ENCODE results near the gene HSPH1. TPM values are rescaled to one million over a fixed set of nuclear protein-coding genes. Genes with fewer than 3 reads are reported as not detected.

The HSPH1 gene
- total and polyA plus RNA-seq, 2 of the 13 experiments (the other 11 are each of a cell fraction or from before 2014, with no cell fraction given) = 13.0 to 62.9 TPM

DNA sequence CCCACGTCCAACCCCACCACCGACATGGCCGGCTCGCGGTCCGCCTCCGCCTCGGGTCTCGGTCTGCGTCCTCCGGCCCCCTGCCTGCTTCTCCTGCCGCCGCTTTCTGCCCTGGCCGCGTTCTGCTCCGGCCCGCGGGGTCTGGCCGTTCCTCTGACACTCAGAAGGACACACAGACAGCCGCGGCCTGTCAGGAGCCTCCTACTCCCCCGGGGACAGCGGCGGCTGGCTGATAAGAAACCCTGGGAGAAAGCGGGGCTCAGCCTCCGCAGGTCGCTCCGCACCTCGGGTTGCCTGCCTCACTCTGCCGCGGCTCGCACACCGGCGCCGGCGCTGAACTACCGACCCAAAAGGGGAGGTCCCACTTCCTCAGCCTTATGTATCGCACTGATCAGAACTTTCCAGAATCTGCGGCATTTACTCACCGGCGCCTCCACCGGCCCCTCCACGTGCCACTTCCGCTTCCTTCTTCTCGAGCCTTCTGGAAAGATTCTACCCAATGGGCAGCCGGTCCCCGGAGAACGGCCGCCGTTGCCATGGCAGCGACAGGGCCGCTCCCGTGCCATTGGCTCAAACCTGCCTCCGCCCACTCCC lies at the start of gene HSPH1 (continued):
- TF ChIP-seq, protein P1, sequence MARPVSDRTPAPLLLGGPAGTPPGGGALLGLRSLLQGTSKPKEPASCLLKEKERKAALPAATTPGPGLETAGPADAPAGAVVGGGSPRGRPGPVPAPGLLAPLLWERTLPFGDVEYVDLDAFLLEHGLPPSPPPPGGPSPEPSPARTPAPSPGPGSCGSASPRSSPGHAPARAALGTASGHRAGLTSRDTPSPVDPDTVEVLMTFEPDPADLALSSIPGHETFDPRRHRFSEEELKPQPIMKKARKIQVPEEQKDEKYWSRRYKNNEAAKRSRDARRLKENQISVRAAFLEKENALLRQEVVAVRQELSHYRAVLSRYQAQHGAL (CRISPR knock-in tag; IDR thresholded peaks at IDR 0.05; ENCODE audit: not compliant biosample characterization) = no peak
- no peak for TF ChIP-seq RELA (CRISPR knock-in tag; IDR thresholded peaks at IDR 0.05)
- TF ChIP-seq IRX3 (CRISPR knock-in tag; IDR thresholded peaks at IDR 0.05; ENCODE audit: borderline replicate concordance, low read depth) = no peak
- TF ChIP-seq, protein P2, sequence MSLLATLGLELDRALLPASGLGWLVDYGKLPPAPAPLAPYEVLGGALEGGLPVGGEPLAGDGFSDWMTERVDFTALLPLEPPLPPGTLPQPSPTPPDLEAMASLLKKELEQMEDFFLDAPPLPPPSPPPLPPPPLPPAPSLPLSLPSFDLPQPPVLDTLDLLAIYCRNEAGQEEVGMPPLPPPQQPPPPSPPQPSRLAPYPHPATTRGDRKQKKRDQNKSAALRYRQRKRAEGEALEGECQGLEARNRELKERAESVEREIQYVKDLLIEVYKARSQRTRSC (CRISPR knock-in tag; IDR thresholded peaks at IDR 0.05; ENCODE audit: low read depth) = 0 out of 2 replicates have a peak, but pooled peaks have one; percentile 25
- TF ChIP-seq ARNTL (CRISPR knock-in tag; IDR thresholded peaks at IDR 0.05) = peak; percentile 67; the same call in 1 of the 2 replicates
- 0 out of 2 replicates have a peak, but pooled peaks have one; percentile 45 for TF ChIP-seq PPARG (CRISPR knock-in tag; conservative IDR thresholded peaks at IDR 0.05)
- TF ChIP-seq, protein P3, sequence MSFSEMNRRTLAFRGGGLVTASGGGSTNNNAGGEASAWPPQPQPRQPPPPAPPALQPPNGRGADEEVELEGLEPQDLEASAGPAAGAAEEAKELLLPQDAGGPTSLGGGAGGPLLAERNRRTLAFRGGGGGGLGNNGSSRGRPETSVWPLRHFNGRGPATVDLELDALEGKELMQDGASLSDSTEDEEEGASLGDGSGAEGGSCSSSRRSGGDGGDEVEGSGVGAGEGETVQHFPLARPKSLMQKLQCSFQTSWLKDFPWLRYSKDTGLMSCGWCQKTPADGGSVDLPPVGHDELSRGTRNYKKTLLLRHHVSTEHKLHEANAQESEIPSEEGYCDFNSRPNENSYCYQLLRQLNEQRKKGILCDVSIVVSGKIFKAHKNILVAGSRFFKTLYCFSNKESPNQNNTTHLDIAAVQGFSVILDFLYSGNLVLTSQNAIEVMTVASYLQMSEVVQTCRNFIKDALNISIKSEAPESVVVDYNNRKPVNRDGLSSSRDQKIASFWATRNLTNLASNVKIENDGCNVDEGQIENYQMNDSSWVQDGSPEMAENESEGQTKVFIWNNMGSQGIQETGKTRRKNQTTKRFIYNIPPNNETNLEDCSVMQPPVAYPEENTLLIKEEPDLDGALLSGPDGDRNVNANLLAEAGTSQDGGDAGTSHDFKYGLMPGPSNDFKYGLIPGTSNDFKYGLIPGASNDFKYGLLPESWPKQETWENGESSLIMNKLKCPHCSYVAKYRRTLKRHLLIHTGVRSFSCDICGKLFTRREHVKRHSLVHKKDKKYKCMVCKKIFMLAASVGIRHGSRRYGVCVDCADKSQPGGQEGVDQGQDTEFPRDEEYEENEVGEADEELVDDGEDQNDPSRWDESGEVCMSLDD (CRISPR knock-in tag; IDR thresholded peaks at IDR 0.05; ENCODE audit: borderline replicate concordance) = 0 out of 2 replicates have a peak, but pooled peaks have one; percentile 71
- TF ChIP-seq, protein P4, sequence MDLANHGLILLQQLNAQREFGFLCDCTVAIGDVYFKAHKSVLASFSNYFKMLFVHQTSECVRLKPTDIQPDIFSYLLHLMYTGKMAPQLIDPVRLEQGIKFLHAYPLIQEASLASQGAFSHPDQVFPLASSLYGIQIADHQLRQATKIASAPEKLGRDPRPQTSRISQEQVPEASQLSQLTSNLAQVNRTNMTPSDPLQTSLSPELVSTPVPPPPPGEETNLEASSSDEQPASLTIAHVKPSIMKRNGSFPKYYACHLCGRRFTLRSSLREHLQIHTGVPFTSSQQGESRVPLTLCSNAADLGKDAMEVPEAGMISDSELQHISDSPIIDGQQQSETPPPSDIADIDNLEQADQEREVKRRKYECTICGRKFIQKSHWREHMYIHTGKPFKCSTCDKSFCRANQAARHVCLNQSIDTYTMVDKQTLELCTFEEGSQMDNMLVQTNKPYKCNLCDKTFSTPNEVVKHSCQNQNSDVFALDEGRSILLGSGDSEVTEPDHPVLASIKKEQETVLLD (CRISPR knock-in tag; IDR thresholded peaks at IDR 0.05; ENCODE audit: low read depth) = peak; percentile 63; the same call in 1 of the 2 replicates
- TF ChIP-seq EP300 (IDR thresholded peaks at IDR 0.05; ENCODE audit: low read depth in 2 of 2, low read length in 2 of 2) = peak in 1 of 2 experiments; percentile 74; a peak in 2 of 4 replicates
- no peak for TF ChIP-seq EP300 (CRISPR knock-in tag; IDR thresholded peaks at IDR 0.05; ENCODE audit: borderline replicate concordance)
- peak; percentile 62; the same call in 1 of the 2 replicates for TF ChIP-seq ZNF264 (CRISPR knock-in tag; IDR thresholded peaks at IDR 0.05)
- TF ChIP-seq RCOR2 (CRISPR knock-in tag; IDR thresholded peaks at IDR 0.05) = no peak
- TF ChIP-seq, protein P5, sequence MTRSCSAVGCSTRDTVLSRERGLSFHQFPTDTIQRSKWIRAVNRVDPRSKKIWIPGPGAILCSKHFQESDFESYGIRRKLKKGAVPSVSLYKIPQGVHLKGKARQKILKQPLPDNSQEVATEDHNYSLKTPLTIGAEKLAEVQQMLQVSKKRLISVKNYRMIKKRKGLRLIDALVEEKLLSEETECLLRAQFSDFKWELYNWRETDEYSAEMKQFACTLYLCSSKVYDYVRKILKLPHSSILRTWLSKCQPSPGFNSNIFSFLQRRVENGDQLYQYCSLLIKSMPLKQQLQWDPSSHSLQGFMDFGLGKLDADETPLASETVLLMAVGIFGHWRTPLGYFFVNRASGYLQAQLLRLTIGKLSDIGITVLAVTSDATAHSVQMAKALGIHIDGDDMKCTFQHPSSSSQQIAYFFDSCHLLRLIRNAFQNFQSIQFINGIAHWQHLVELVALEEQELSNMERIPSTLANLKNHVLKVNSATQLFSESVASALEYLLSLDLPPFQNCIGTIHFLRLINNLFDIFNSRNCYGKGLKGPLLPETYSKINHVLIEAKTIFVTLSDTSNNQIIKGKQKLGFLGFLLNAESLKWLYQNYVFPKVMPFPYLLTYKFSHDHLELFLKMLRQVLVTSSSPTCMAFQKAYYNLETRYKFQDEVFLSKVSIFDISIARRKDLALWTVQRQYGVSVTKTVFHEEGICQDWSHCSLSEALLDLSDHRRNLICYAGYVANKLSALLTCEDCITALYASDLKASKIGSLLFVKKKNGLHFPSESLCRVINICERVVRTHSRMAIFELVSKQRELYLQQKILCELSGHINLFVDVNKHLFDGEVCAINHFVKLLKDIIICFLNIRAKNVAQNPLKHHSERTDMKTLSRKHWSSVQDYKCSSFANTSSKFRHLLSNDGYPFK (CRISPR knock-in tag; IDR thresholded peaks at IDR 0.05; ENCODE audit: borderline replicate concordance) = no peak; the same call in 1 of the 2 replicates
- TF ChIP-seq PHF8 (CRISPR knock-in tag; IDR thresholded peaks at IDR 0.05) = peak; percentile 64
- no peak for TF ChIP-seq ZBTB3 (CRISPR knock-in tag; IDR thresholded peaks at IDR 0.05; ENCODE audit: borderline replicate concordance, low read depth)
- TF ChIP-seq CREM (IDR thresholded peaks at IDR 0.05) = no peak
- no peak for TF ChIP-seq CREM (CRISPR knock-in tag; IDR thresholded peaks at IDR 0.05)
- TF ChIP-seq NR3C1 (CRISPR knock-in tag; IDR thresholded peaks at IDR 0.05) = no peak
- TF ChIP-seq PRMT3 (CRISPR knock-in tag; IDR thresholded peaks at IDR 0.05; ENCODE audit: borderline replicate concordance, low read depth) = no peak
- TF ChIP-seq ZNF143 (CRISPR knock-in tag; IDR thresholded peaks at IDR 0.05) = no peak
- no peak for TF ChIP-seq ZNF343 (CRISPR knock-in tag; IDR thresholded peaks at IDR 0.05)
- TF ChIP-seq SRSF1 (optimal IDR thresholded peaks at IDR 0.05; ENCODE audit: low read depth, low read length) = peak; percentile 25

Data from HepG2 (cell line).